ENCODE data around the gene SYT7.

Gene SYT7

GRCh38 chr11:61556621-61557020, 24.3 kb downstream of the SYT7 start:
- no peak for TF ChIP-seq CTCF (conservative IDR thresholded peaks at IDR 0.05)
- H3K27ac ChIP-seq: peak overlapping the region; percentile 80

GRCh38 chr11:61555978-61556377, 24.9 kb downstream of the SYT7 start:
- H3K27ac ChIP-seq: peak overlapping the region; percentile 80
- TF ChIP-seq CTCF (conservative IDR thresholded peaks at IDR 0.05): no peak

GRCh38 chr11:61555051-61555969, 25.6 kb downstream of the SYT7 start:
- peak overlapping the region; percentile 80 for H3K27ac ChIP-seq
- peak; percentile 70 for TF ChIP-seq CTCF (conservative IDR thresholded peaks at IDR 0.05)

- peak overlapping the region; percentile 80 for H3K27ac ChIP-seq
- no peak for TF ChIP-seq CTCF (conservative IDR thresholded peaks at IDR 0.05)
Observed at GRCh38 chr11:61554172-61554988, 26.5 kb downstream of the SYT7 start.

- TF ChIP-seq CTCF (conservative IDR thresholded peaks at IDR 0.05): no peak
Observed at GRCh38 chr11:61553373-61554171, 27.3 kb downstream of the SYT7 start.

GRCh38 chr11:61552108-61552635, 28.7 kb downstream of the SYT7 start:
- TF ChIP-seq CTCF (conservative IDR thresholded peaks at IDR 0.05): no peak
- H3K27ac ChIP-seq: 0 out of 2 replicates have a peak overlapping the region, but pooled peaks have one; percentile 9

More at GRCh38 chr11:61553373-61554171, 27.3 kb downstream of the SYT7 start:
- peak overlapping the region; percentile 80; the same call in 1 of the 2 replicates for H3K27ac ChIP-seq
